Left lung (tissue), 10 donors: ENCODE measurements around the gene CPLANE1. TPM values are rescaled to one million over a fixed set of nuclear protein-coding genes. Genes with fewer than 3 reads are reported as not detected.

ENCODE experiments used
- ATAC-seq: fragments of 200-7000 bp; cut with Tn5 transposase; one replicate; pipeline ENCODE4 v1.9.1; 2020; ENCODE audit warnings: moderate library complexity
- DNase-seq, 4 donors: peaks; one replicate each; pipeline ENCODE4 v3.0.0-alpha.2; 2013 to 2020
- H3K27ac ChIP-seq, 2 donors: fragments of 200-600 bp; sonication (generic) in 1 of 2; one replicate each; pipeline versions ENCODE4 v1.5.0 to v1.8.0; 2020 to 2021
- H3K27me3 ChIP-seq, 2 donors: fragments of 200-600 bp; sonication (generic) in 1 of 2; one replicate each; pipeline versions ENCODE4 v1.5.0 to v1.8.0; 2020 to 2021
- H3K36me3 ChIP-seq, 2 donors: fragments of 200-600 bp; sonication (generic) in 1 of 2; one replicate each; pipeline versions ENCODE4 v1.5.0 to v1.8.0; 2020 to 2021
- H3K4me1 ChIP-seq, 2 donors: fragments of 200-600 bp; one replicate each; pipeline ENCODE4 v1.8.0; 2021
- H3K4me3 ChIP-seq, 2 donors: fragments of 200-600 bp; sonication (generic) in 1 of 2; one replicate each; pipeline versions ENCODE4 v1.5.0 to v1.8.0; 2020 to 2021; ENCODE audit warnings: mild to moderate bottlenecking in 1 of 2
- H3K9me3 ChIP-seq, 2 donors: fragments of 200-600 bp; sonication (generic) in 1 of 2; one replicate each; pipeline versions ENCODE4 v1.5.0 to v1.8.0; 2020 to 2021
- CTCF ChIP-seq, 2 donors: fragments of 200-600 bp; sonication (generic) in 1 of 2; IDR thresholded peaks; one replicate each; pipeline versions ENCODE4 v1.5.0 to v1.8.0; 2021; ENCODE audit warnings: antibody characterized with exemption in 2 of 2
- intact Hi-C, 2 donors: fragments of 100-400 bp; cut with DNase I; formaldehyde crosslinking; loops; one replicate each; pipeline versions ENCODE4 v1.11.2 to v1.14.2; 2022
- polyA plus RNA-seq, 6 donors: library from polyadenylated mRNA; unstranded; fragments of 120-200 nt; gene quantifications; one replicate each; pipeline ENCODE4 v1.2.1, GENCODE V29; 2013; ENCODE audit not compliant: insufficient read length in 6 of 6
- total RNA-seq, 2 donors: library from RNA; stranded (reverse); fragmentation: NEBNext Ultra II Directional; extraction: Animal tissue kit (Norgen Biotek cat#: 25700); gene quantifications; one replicate each; pipeline ENCODE4 v1.2.1, GENCODE V29; 2021
- donor health status: DM: no; HTN: yes; CAD: no.
- donor health status: DM: no; HTN: no; CAD: no.

CPLANE1 gene
- total and polyA plus RNA-seq, 8 donors: 20.1 to 38.3 (median 34.6) TPM

DNA sequence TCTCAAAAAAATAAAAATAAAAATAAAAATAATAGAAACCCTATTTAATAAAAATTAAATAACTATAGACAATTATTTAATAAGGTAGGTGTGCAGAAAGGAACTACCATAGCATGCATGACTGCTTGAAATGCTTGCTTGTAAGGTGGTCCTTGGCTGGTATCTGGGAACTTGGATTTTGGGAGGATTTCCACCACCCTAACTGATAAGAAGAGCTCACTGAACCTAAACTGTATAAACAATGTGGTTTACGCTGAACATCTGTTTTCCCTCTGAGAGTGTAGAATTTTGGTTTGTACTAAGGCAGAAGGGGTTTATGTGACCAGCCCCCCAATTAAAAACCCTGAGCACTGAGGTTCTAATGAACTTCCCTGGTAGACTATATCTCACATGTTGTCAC lies 31.2 kb downstream of the CPLANE1 start:
- Histone ChIP-seq H3K27ac (no peak overlapping the region), H3K4me1 (no peaks in the 10 kb centered on the region), H3K27me3 (no peaks in the 10 kb centered on the region), H3K4me3 (no peak overlapping the region), H3K9me3 (no peaks in the 10 kb centered on the region), H3K36me3 (peaks cover 0 to 70% of the 10 kb centered on the region in 2 donors)
- DNase-seq: no peak
- intact Hi-C loops: no loop called here
- ATAC-seq: no peak
- TF ChIP-seq CTCF (IDR thresholded peaks at IDR 0.05): no peak

DNA sequence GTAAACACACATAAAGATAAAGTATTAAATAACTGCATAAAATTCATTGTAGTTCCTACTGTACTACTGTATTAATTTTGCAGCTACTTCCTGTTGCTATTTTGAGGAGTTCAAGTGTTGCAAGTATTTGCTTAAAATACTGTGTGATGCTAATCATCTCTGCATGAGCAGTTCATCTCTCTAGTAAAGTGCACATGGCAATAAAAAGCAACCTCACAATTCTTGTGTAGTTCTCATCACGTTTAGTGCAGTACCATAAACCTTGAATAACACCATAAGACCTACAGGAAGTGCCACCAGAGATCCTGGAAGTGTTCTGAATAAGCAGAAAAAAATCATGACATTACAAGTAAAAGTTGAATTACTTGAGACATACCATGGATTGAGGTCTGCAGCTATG lies 34.6 kb downstream of the CPLANE1 start:
- intact Hi-C loops: no loop called here

DNA sequence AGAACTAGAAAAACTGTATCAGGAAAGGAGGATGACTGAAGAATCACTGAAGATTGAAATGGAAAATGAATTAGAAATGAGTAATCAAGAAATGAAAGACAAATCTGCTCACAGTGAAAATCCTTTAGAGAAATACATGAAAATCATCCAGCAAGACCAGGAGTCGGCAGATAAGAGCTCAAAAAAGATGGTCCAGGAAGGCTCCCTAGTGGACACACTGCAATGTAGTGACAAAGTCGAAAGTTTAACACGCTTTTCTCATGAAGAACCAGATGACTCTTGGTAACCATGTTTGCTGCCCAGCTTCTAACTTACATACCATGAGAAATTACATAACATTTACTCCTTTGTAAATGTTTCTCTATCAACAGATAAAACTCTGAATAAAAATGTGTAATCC lies 37.1 kb downstream of the CPLANE1 start:
- Histone ChIP-seq H3K4me3 (no peak overlapping the region), H3K4me1 (no peaks in the 10 kb centered on the region), H3K36me3 (peaks cover 0 to 52% of the 10 kb centered on the region in 2 donors), H3K9me3 (no peaks in the 10 kb centered on the region), H3K27ac (no peak overlapping the region), H3K27me3 (no peaks in the 10 kb centered on the region)
- ATAC-seq: no peak
- no peak for DNase-seq
- no peak for TF ChIP-seq CTCF (IDR thresholded peaks at IDR 0.05)
- intact Hi-C loops: no loop called here

More for the DNA sequence above, 34.6 kb downstream of the CPLANE1 start:
- Histone ChIP-seq H3K4me3 (no peak overlapping the region), H3K4me1 (no peaks in the 10 kb centered on the region), H3K27ac (no peak overlapping the region), H3K9me3 (no peaks in the 10 kb centered on the region), H3K27me3 (no peaks in the 10 kb centered on the region), H3K36me3 (peaks cover 0 to 65% of the 10 kb centered on the region in 2 donors)
- ATAC-seq: peak; percentile 61
- no peak for DNase-seq
- TF ChIP-seq CTCF (IDR thresholded peaks at IDR 0.05): no peak

GRCh38 chr5:37211661-37212060 lies 37.5 kb downstream of the CPLANE1 start:
- intact Hi-C loops: no loop called here
- H3K27me3 ChIP-seq: no peaks in the 10 kb centered on the region
- ATAC-seq (no peak), DNase-seq (no peak)
- H3K4me1 ChIP-seq: no peaks in the 10 kb centered on the region
- no peak overlapping the region for H3K27ac ChIP-seq
- no peak for TF ChIP-seq CTCF (IDR thresholded peaks at IDR 0.05)
- H3K4me3 ChIP-seq: no peak overlapping the region
- no peaks in the 10 kb centered on the region for H3K9me3 ChIP-seq
- peaks cover 0 to 47% of the 10 kb centered on the region in 2 donors for H3K36me3 ChIP-seq

GRCh38 chr5:37208883-37209797 lies 40.0 kb downstream of the CPLANE1 start:
- ATAC-seq (peak; percentile 35), DNase-seq (peak in 2 of 4 donors; percentile 23 to 67)
- H3K36me3 ChIP-seq: peaks cover 0 to 53% of the 10 kb centered on the region in 2 donors
- H3K27ac ChIP-seq: no peak overlapping the region
- intact Hi-C loops: no loop called here
- no peaks in the 10 kb centered on the region for H3K9me3 ChIP-seq
- H3K4me1 ChIP-seq: no peaks in the 10 kb centered on the region
- no peaks in the 10 kb centered on the region for H3K27me3 ChIP-seq
- peak overlapping the region in 1 of 2 donors; percentile 19 for H3K4me3 ChIP-seq
- no peak for TF ChIP-seq CTCF (IDR thresholded peaks at IDR 0.05)
